HG03097 (cell line): Measurements from ENCODE around the gene R3HDM1.

ENCODE experiments used
- ATAC-seq: cut with Tn5 transposase; IDR thresholded peaks from one replicate; pipeline ENCODE4 v1.9.1; 2021; ENCODE audit not compliant: unreplicated experiment, low FRiP score

Gene R3HDM1

GRCh38 chr2:135768863-135769262, 237.6 kb downstream of the R3HDM1 start:
- no peak for ATAC-seq

GRCh38 chr2:135773319-135773718, 242.0 kb downstream of the R3HDM1 start:
- no peak for ATAC-seq

- no peak for ATAC-seq
Measured at GRCh38 chr2:135773917-135774316, 242.6 kb downstream of the R3HDM1 start.
